Suppressor macrophage treated with lipopolysaccharide for 1 hour (primary cell): ENCODE data around the gene SLTM.
"Not testable (repeated sequence)": the region's sequence is repeated elsewhere in the genome, so short reads cannot be mapped to it uniquely, and the experiment has no call there.

Experiments used
- DNase-seq, 3 donors: peaks; one replicate each; pipeline ENCODE4 v3.0.0-alpha.2; 2020 to 2022

Gene SLTM

GRCh38 chr15:58926823-58927222 is 6.7 kb downstream of the SLTM start:
- DNase-seq = no peak

- DNase-seq = peak in 2 of 3 donors; percentile 34 to 44
Measured at GRCh38 chr15:58924327-58924726, 9.2 kb downstream of the SLTM start.

- DNase-seq = no peak
Measured at GRCh38 chr15:58923696-58924300, 9.7 kb downstream of the SLTM start.

GRCh38 chr15:58923284-58923683 is 10.2 kb downstream of the SLTM start:
- DNase-seq = no peak

GRCh38 chr15:58921267-58921790 is 12.2 kb downstream of the SLTM start:
- no peak for DNase-seq

GRCh38 chr15:58920447-58920846 is 13.0 kb downstream of the SLTM start:
- DNase-seq = not testable (repeated sequence)

GRCh38 chr15:58919232-58919631 is 14.2 kb downstream of the SLTM start:
- no peak for DNase-seq

GRCh38 chr15:58918239-58918638 is 15.2 kb downstream of the SLTM start:
- DNase-seq = no peak

- DNase-seq = not testable (repeated sequence)
Measured at GRCh38 chr15:58917613-58918129, 15.8 kb downstream of the SLTM start.

GRCh38 chr15:58916962-58917361 is 16.5 kb downstream of the SLTM start:
- DNase-seq = no peak

- DNase-seq = no peak
Measured at GRCh38 chr15:58910456-58910855, 23.0 kb downstream of the SLTM start.

- DNase-seq = no peak
Measured at GRCh38 chr15:58909616-58910015, 23.9 kb downstream of the SLTM start.

- DNase-seq = no peak
Measured at GRCh38 chr15:58908550-58909309, 24.7 kb downstream of the SLTM start.

GRCh38 chr15:58900631-58901030 is 32.8 kb downstream of the SLTM start:
- DNase-seq = no peak

- no peak for DNase-seq
Measured at GRCh38 chr15:58898150-58898680, 35.3 kb downstream of the SLTM start.

- peak in 1 of 3 donors; percentile 29 for DNase-seq
Measured at GRCh38 chr15:58889363-58889762, 44.1 kb downstream of the SLTM start.

- DNase-seq = no peak
Measured at GRCh38 chr15:58886921-58887320, 46.6 kb downstream of the SLTM start.

- not testable (repeated sequence) for DNase-seq
Measured at GRCh38 chr15:58883926-58884325, 49.6 kb downstream of the SLTM start.

GRCh38 chr15:58882243-58882642 is 51.2 kb downstream of the SLTM start:
- DNase-seq = no peak

GRCh38 chr15:58880320-58880719 is 53.2 kb downstream of the SLTM start:
- DNase-seq = no peak

GRCh38 chr15:58877999-58878825 is 55.3 kb downstream of the SLTM start:
- no peak for DNase-seq

- no peak for DNase-seq
Measured at GRCh38 chr15:58876306-58877106, 57.0 kb downstream of the SLTM start.
